ENCODE results near the gene TGFBR2.

The TGFBR2 gene

GRCh38 chr3:30690199-30690598, 83.8 kb downstream of the TGFBR2 start:
- Mint-ChIP-seq H3K27ac (peak overlapping the region; percentile 5 to 50 (median 32)), H3K27me3 (ENCODE audit: low read depth) (peaks cover 5% of the 10 kb centered on the region), H3K4me1 (peaks cover 71% of the 10 kb centered on the region), H3K36me3 (ENCODE audit: low read depth) (peaks cover 46% of the 10 kb centered on the region), H3K4me3 (no peak overlapping the region), H3K9me3 (no peaks in the 10 kb centered on the region)
- TF ChIP-seq CTCF (IDR thresholded peaks at IDR 0.05; ENCODE audit: unreplicated experiment in 3 of 3), result no peak

- Mint-ChIP-seq H3K4me1 (peaks cover 73% of the 10 kb centered on the region), H3K4me3 (no peak overlapping the region), H3K27me3 (ENCODE audit: low read depth) (peaks cover 5% of the 10 kb centered on the region), H3K9me3 (no peaks in the 10 kb centered on the region), H3K36me3 (ENCODE audit: low read depth) (peaks cover 45% of the 10 kb centered on the region), H3K27ac (peak overlapping the region in 1 of 3 experiments; percentile 50)
- TF ChIP-seq CTCF (IDR thresholded peaks at IDR 0.05; ENCODE audit: unreplicated experiment in 3 of 3), result no peak
Observed at GRCh38 chr3:30691249-30691880, 85.0 kb downstream of the TGFBR2 start.

GRCh38 chr3:30691944-30692343, 85.5 kb downstream of the TGFBR2 start:
- TF ChIP-seq CTCF (IDR thresholded peaks at IDR 0.05; ENCODE audit: unreplicated experiment in 3 of 3), result no peak
- no peaks in the 10 kb centered on the region for H3K9me3 Mint-ChIP-seq
- no peak overlapping the region for H3K27ac Mint-ChIP-seq
- H3K4me3 Mint-ChIP-seq, result no peak overlapping the region
- H3K27me3 Mint-ChIP-seq (ENCODE audit: low read depth), result peaks cover 5% of the 10 kb centered on the region
- H3K36me3 Mint-ChIP-seq (ENCODE audit: low read depth), result peaks cover 41% of the 10 kb centered on the region
- H3K4me1 Mint-ChIP-seq, result peaks cover 73% of the 10 kb centered on the region

- Mint-ChIP-seq H3K4me3 (no peak overlapping the region), H3K27me3 (ENCODE audit: low read depth) (peaks cover 5% of the 10 kb centered on the region), H3K9me3 (no peaks in the 10 kb centered on the region), H3K27ac (peak overlapping the region in 1 of 3 experiments; percentile 8), H3K4me1 (peaks cover 72% of the 10 kb centered on the region), H3K36me3 (ENCODE audit: low read depth) (peaks cover 37% of the 10 kb centered on the region)
- no peak for TF ChIP-seq CTCF (IDR thresholded peaks at IDR 0.05; ENCODE audit: unreplicated experiment in 3 of 3)
Observed at GRCh38 chr3:30692498-30693130, 86.2 kb downstream of the TGFBR2 start.

- TF ChIP-seq CTCF (IDR thresholded peaks at IDR 0.05; ENCODE audit: unreplicated experiment in 3 of 3), result peak; percentile 85 to 91 (median 86)
- Mint-ChIP-seq H3K9me3 (no peaks in the 10 kb centered on the region), H3K27me3 (ENCODE audit: low read depth) (peaks cover 5% of the 10 kb centered on the region), H3K36me3 (ENCODE audit: low read depth) (peaks cover 29% of the 10 kb centered on the region), H3K4me3 (no peak overlapping the region), H3K4me1 (peaks cover 63% of the 10 kb centered on the region), H3K27ac (peak overlapping the region in 1 of 3 experiments; percentile 24)
Observed at GRCh38 chr3:30693470-30694120, 87.2 kb downstream of the TGFBR2 start.

Data from nephron (organoid).